ENCODE results near the gene KCTD14.
A peak's percentile ranks its signal among the peaks of the same experiment; 100 is the strongest.
"Not testable (repeated sequence)": the region's sequence is repeated elsewhere in the genome, so short reads cannot be mapped to it uniquely, and the experiment has no call there.

The KCTD14 gene

GRCh38 chr11:78020246-78020645 lies 2.8 kb downstream of the KCTD14 start:
- DNase-seq = no peak

GRCh38 chr11:78019808-78020207 lies 3.3 kb downstream of the KCTD14 start:
- no peak for DNase-seq

DNA sequence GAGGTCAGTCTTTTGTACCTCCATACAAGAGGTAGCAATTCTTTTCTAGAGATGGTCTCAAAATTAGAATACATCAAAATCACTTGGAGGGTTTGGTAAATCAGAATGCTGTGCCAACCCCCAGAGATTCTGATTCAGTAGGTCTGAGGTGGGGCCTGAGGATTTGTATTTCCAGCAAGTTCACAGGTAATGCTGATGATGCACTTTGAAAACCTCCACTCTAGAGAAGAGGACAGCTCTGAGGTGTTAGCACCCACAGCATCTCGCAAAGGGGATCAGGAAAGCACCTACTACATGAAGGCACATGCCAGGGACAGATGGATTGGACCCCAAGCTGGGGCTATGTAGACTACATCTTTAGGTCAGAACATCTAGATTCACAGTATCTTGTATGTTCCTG lies 7.2 kb downstream of the KCTD14 start:
- DNase-seq = no peak

GRCh38 chr11:78014937-78015520 lies 8.0 kb downstream of the KCTD14 start:
- DNase-seq = not testable (repeated sequence)

DNA sequence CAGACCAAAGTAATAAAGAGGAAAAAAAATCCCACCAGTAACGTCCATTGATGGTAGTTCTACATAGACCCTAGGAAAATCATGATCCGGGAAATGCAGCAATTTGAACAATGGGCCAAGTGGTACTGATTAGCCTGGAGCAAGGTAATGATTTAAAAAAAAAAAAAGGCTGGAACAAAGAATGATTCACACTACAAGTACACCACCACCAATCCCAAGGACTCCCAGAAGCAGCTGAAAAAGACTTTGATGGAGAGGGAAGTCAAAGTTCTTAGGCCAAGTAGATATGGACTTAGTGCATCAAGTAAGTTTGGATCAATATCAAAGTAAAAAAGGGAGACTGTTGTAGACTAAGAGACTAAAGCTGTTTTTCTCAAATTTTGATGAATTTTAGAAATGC lies 11.8 kb downstream of the KCTD14 start:
- DNase-seq = no peak

- no peak for DNase-seq
Observed at GRCh38 chr11:78010755-78011154, 12.3 kb downstream of the KCTD14 start.

GRCh38 chr11:78010304-78010703 lies 12.8 kb downstream of the KCTD14 start:
- no peak for DNase-seq

DNA sequence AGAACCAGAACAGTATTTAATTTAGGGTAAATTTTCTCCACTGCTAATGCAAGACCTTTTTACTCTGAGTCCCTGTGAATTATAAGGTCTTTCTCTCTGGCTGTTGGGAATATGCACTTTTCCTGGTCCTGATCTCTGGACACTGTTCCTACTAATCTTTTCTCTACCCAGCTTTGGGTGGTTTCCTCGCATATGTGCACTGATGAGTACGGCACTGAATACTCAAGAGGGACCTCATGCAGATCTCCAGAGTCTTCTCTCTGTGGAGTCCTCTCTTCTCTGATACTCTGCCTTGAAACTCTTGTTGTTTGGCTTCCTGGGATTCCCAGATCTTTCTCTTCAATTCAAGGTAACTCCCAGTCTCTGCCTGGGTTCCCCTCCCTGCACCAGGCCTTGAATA lies 14.0 kb downstream of the KCTD14 start:
- DNase-seq = no peak

- DNase-seq = peak; percentile 24
Observed at GRCh38 chr11:78000193-78000592, 22.9 kb downstream of the KCTD14 start.

DNA sequence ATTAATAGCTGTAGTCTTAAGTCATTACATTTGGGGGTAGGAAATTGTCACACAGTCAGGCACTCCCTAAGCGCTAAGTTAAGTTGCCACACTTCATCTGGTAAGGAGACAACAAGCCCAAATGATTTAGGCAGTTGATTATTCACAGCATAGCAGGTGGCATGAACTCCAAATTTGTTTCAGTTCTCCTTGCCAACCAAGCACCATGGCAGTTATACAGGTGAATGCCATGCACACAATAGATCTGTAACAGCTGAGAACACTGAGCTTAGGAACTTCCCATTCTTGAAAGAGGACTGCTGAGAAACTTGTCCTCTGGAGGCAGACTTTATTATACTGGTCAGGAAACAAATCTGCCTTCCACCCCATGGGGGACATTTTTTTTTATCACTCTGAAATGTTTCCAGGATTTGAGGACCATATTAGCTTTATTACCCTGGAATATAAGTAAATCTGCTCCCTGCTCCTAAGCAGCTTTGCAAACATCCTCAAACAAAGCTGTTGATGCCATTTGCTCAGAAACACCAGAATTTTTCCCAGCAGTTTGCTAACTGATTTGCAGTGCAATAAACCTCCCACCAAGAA lies 23.5 kb downstream of the KCTD14 start:
- DNase-seq = no peak

GRCh38 chr11:77994434-77995362 lies 28.4 kb downstream of the KCTD14 start, which contains the start of gene INTS4:
Gene INTS4, minus strand, starts transcription at chr11:77994668. Its CDS starts 25 bp downstream, at chr11:77994643.
- peak; percentile 97 for DNase-seq

- DNase-seq = no peak
Observed at GRCh38 chr11:77993902-77994301, 29.2 kb downstream of the KCTD14 start.

- no peak for DNase-seq
Observed at GRCh38 chr11:77990981-77991380, 32.1 kb downstream of the KCTD14 start.

- DNase-seq = not testable (repeated sequence)
Observed at GRCh38 chr11:77986456-77986855, 36.6 kb downstream of the KCTD14 start.

- no peak for DNase-seq
Observed at GRCh38 chr11:77981346-77981947, 41.6 kb downstream of the KCTD14 start.

- no peak for DNase-seq
Observed at GRCh38 chr11:77968337-77968736, 54.7 kb downstream of the KCTD14 start.

GRCh38 chr11:77967753-77968152 lies 55.3 kb downstream of the KCTD14 start:
- DNase-seq = no peak

GRCh38 chr11:77967121-77967520 lies 56.0 kb downstream of the KCTD14 start:
- no peak for DNase-seq

- DNase-seq = no peak
Observed at GRCh38 chr11:77966338-77966737, 56.7 kb downstream of the KCTD14 start.

All from activated CD4-positive, alpha-beta T cell treated with anti-CD3 and anti-CD28 coated beads, Interleukin-2, amount 50 U/mL, for 1 hour (primary cell).